SK-N-MC (cell line): ENCODE results near the gene ZMYM2.

Source experiments
- EZH2 ChIP-seq: fragments of 200-600 bp; sonication (generic); IDR thresholded peaks from one replicate; pipeline ENCODE4 v1.6.1; 2017; ENCODE audit warnings: antibody characterized with exemption
- FOXP2 ChIP-seq: optimal IDR thresholded peaks from 2 replicates; pipeline ENCODE3; 2011; ENCODE audit warnings: mild to moderate bottlenecking, moderate library complexity; ENCODE audit not compliant: insufficient read depth; ENCODE audit errors: extremely low read length, control extremely low read depth
- POLR2AphosphoS5 ChIP-seq: IDR thresholded peaks from 2 replicates; pipeline ENCODE4 v1.6.1; 2012; ENCODE audit warnings: mild to moderate bottlenecking, low read depth, low read length, borderline replicate concordance

- no peak for TF ChIP-seq POLR2AphosphoS5
- no peak for TF ChIP-seq EZH2
- TF ChIP-seq FOXP2 = no peak
These were observed 58.3 kb downstream of the ZMYM2 start for GRCh38 chr13:20016649-20017364.
